LNCAP (cell line): ENCODE data around the gene L3MBTL3.

Source experiments
- CTCF ChIP-seq: fragments of 450-650 bp; IDR thresholded peaks from 2 replicates; pipeline ENCODE4 v1.5.1; 2017; ENCODE audit warnings: mild to moderate bottlenecking

L3MBTL3 gene

GRCh38 chr6:130043344-130043743 lies 25.0 kb downstream of the L3MBTL3 start:
- no peak for TF ChIP-seq CTCF

- TF ChIP-seq CTCF, result no peak
Observed at GRCh38 chr6:130045622-130046021, 27.2 kb downstream of the L3MBTL3 start.

- no peak for TF ChIP-seq CTCF
Observed at GRCh38 chr6:130046671-130047070, 28.3 kb downstream of the L3MBTL3 start.

GRCh38 chr6:130047088-130047995 lies 29.0 kb downstream of the L3MBTL3 start:
- TF ChIP-seq CTCF, result peak; percentile 42; the same call in 1 of the 2 replicates

- no peak for TF ChIP-seq CTCF
Observed at GRCh38 chr6:130050230-130050629, 31.8 kb downstream of the L3MBTL3 start.

GRCh38 chr6:130054725-130055124 lies 36.3 kb downstream of the L3MBTL3 start:
- TF ChIP-seq CTCF, result no peak

- no peak for TF ChIP-seq CTCF
Observed at GRCh38 chr6:130055271-130055670, 36.9 kb downstream of the L3MBTL3 start.
